Stimulated activated CD4-positive, alpha-beta T cell treated with anti-CD3 and anti-CD28 coated beads, Interleukin-15, amount 100 ng/mL, for 48 hours (primary cell): Measurements from ENCODE around the gene CDIP1.

ENCODE experiments used
- DNase-seq, 2 donors: peaks; one replicate each; pipeline ENCODE4 v3.0.0-alpha.2; 2020; ENCODE audit warnings: low read depth in 2 of 2

Gene CDIP1

GRCh38 chr16:4539716-4540284, 1.2 kb upstream of the CDIP1 start:
- no peak for DNase-seq

DNA sequence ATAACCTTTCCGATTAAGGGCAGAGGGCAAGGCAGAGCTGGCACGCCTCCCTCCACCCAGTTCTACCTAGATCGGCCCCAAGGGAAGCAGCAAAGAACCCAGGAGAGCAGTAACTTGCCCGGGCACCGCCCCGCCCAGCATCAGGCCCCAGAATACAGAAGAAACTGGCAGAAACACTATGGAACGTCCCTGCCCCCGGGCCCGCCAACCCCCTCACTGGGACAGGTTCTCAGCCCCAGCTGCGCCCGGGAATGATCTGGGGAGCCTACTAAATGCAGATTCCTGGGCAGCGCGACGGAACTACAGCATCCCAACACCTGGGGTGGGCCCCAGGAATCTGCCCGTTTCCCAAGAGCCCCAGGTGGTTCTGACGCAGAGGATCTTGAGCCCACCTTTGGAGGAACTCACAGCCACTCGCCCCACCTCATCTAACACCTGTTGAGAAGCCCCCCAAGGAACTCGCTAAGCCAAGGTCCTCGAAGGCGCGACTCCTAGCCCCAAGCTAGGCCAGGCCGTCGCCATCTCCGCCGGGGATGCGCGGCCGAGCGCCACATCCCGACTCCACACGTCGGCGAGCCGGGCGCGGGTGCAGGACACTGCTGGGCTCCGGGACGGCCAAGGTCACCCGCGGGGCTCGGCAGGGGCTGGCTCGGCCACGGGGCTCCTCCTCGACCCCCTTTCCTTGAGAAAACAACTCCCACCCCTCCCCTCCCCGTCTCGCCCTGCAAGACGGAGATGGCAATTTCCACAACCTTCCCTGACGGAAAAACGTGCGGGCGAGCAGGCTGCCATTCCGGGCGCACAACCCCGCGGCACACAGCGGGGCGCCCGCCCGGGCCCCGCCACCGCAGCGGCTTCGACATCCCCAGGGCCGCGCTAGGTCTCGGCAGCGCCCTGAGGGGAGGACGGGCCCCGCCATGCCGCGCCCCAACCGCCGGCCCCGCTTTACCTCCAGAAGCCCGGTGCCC, 913 bp downstream of the CDIP1 start:
- peak in 1 of 2 donors; percentile 8 for DNase-seq

DNA sequence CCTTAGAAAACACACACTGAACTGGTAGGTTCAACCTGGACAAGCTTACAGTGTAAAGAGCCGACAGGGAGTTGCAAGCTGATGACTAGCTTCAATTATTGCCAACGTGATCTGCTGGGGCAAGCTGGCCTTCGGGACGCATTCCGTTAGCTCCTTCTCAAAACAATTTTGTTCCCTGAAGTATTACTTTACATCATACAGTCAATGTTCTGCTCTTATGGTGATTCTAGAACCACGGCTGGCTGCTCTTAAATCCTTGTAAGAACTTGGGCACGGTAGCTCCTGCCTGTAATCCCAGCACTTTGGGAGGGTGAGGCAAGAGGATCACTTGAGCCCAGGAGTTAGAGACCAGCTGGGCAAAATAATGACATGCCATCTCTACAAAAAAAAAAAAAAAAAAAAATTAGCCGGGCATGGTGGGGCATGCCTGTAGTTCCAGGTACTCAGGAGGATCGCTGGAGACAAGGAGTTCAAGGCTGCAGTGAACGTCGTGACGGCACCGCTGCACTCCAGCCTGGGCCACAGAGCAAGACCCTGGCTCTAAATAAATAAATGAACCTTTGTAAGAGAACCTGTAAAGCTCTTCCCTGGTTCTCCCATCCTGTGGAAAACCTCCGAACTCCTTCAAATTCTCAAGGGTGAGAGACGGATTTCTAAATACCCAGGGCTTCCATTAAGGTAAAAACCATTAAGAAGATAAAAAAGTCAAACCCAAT, 2.0 kb downstream of the CDIP1 start:
- no peak for DNase-seq

GRCh38 chr16:4535627-4536108, 2.9 kb downstream of the CDIP1 start:
- peak in 1 of 2 donors; percentile 14 for DNase-seq

DNA sequence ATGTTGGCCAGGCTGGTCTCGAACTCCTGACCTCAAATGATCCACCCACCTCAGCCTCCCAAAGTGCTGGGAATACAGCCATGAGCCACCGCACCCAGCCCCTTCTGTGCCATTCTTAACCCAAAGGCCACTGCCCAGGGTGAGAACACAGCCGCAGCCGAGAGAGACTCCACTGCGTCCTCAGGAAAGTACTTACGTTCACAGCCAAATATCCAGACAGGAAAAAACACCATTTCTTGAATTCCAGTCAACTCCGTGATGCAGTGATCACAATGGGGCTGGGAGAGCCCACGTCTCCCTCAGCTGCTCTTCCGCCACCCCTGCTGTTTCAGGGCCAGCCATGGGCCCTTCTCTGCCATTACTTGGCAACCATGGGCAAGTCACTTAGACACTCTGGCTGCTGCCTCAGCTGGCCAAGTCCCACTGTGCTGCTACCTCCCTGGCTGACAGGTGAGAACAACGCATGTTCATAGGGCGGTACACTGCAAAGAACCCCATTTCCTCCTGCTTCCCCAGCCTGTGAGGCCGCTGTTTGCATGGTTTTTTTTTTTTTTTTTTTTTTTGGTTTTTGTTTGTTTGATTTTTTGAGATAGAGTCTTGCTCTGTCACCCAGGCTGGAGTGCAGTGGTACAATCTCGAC, 4.3 kb downstream of the CDIP1 start:
- DNase-seq, result no peak

GRCh38 chr16:4533490-4533889, 5.1 kb downstream of the CDIP1 start:
- no peak for DNase-seq

DNA sequence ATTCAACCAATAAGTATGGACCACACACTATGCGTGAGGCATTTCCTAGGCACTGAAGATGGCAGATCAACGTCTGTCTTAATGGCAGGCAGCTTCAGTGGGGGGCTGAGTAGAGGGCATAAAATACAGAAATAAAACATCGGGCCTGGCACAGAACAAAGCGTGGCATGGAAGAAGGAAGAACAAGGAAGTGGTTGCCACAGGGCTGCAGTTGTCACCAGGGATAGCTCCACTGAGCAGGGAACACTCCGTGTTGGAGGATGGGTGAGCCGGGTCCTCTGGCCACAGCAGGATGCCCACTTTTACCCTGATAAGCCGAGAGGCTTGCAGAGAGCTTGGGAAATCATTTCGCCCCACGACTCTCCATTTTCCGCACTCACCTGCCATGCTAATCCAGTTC, 6.3 kb downstream of the CDIP1 start:
- no peak for DNase-seq

DNA sequence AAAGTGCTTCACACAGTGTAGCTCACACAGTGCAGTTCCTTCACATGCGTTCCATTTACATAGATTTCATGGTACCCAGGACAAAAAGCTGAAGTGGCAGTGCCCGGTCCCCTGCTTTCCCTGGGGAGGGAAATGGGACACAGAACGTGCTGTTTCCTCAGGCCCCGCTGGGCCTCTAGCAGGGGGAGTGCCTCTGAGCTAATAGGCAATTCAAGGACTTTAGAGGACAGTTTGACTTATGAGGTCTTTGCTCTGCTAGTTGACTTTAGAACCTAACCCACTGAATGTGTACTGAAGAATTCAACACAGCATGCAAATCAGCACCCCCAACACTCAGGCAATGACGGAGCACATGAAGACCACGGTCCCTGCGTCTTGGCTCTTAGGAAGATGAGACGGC, 6.8 kb downstream of the CDIP1 start:
- no peak for DNase-seq

DNA sequence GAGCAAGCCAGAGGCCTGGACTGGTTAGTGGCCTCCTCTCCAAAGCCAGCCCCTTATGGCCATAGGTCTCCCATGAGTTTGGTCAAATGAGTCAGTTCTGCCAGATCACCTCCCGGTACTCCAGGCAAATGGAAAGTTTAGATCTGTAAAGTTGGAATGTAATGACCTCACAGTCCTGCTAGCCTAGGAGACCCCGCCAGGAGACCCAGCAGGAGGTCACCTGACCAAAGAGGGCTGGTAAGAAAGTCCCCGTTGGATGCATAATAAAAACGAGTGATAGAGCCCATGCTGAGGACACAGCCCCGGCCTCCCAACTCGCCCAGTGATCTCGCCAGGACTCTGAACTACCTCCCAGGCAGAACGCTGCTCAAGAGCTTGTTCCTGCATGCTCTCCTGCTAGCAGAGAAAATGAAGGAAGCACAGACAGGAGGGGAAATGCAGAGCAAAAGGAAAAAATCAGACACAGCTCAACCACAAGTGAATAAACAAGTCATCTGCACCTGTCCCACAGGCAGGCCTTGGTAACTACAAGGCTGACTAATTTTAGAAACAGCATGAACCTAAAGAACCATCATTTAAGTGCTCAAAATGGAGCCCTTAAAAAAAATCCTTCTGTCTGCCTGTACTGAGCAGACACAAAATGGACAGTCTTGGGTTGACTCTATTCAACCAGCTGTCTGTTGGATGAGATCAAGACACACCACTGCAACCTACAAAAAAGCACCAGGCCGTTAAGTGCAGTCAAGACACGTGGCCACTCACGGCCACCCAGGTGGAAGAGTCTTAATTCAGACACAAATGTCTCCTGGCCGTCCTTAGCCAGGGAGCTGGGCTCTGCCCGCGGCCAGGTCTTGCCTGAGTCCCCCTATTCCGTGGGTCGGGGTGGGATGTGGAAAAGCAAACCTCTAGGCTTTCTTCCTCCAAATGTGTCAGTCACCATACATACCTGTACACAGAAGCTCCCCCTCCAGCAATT, 9.2 kb downstream of the CDIP1 start:
- no peak for DNase-seq

DNA sequence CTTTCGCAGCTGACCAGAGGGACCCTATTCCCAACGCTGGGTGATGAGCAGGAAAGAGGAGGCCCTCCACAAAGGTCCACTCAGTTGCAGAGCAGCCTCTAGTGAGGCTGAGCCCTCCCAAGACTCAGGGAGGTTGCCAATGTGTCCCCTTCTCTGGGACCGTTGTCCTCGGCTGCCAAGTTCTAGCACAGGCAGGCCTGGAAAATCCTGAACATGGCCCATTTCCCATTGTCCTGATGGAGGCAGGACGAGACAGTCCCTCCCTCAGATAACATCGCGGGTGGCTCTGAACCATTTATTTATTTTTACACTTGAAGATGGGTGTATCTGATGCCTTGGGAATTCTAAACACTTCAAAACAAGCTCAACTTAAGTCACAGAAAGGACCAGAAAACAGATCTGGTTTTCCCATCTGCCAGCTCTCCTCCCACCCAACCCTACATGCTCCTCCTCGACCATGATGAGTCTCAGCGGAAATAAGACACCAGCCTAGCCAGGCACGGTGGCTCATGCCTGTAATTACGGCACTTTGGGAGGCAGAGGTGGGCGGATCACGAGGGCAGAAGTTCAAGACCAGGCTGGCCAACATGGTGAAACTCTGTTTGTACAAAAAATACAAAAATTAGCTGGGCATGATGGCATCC, 12.8 kb downstream of the CDIP1 start:
- no peak for DNase-seq

DNA sequence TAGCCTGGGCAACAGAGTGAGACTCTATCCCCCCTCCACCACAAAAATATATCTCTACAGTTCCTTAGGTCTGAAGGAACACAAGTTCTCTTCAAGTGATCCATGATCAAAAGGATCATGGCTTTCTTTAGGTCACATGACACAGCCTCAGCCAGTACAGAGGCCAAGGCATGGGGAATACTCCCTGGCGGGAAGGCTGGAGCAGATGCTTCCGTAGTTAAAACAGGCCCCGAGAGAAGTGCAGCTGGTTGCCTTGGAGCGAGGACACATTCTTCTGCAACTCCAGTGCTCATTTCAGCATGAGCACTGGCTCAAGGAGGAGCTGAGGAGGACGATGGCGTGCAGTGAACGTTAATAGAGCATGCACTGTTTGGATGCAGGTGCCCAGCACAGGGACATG, 13.5 kb downstream of the CDIP1 start:
- DNase-seq, result no peak

GRCh38 chr16:4524571-4524970, 14.0 kb downstream of the CDIP1 start:
- DNase-seq, result no peak

DNA sequence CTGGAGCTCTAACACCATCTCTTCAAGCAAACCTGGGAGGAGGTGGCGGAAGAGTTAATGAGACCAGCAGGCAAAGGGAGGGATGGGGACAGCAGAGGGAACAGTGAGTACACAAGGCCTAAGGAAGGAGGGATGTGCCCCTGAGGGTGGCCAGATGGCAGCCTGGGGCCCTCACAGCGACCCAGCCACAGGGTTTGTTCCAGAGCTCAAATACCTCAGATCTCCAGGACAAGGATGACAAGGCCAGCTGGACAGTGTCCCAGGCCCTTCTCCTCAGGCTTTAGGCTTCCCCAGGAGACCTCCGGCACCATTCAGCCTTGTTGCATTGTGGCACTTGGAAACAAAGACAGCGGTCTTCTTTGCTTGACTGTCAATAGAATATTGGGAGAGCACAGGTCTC, 14.9 kb downstream of the CDIP1 start:
- DNase-seq, result no peak

DNA sequence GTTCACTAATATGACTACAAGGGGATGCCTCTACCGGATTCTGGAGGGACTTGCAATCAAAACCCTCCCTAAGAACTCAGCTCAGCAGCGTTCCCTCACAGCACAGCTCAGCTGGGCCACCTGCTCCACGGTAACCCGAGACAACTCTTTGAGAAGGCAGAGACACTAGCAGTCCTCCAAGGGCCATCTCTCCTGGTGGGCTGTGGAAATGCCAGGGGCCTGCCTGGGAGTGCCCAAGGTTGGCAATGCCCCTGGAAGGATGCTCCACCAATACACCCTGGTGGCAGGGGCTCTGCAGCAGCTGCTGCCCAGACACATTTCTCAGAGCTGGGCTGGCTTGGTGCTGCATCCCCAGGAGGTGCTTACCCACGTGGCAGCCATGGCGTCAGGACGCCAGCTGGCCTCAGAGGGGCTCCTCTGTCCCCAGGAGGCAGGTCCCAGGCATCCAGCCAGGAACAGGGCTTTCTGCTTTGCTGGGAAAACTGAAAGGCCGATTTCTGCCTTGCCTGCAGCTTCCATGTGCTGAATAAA, 16.5 kb downstream of the CDIP1 start:
- no peak for DNase-seq

DNA sequence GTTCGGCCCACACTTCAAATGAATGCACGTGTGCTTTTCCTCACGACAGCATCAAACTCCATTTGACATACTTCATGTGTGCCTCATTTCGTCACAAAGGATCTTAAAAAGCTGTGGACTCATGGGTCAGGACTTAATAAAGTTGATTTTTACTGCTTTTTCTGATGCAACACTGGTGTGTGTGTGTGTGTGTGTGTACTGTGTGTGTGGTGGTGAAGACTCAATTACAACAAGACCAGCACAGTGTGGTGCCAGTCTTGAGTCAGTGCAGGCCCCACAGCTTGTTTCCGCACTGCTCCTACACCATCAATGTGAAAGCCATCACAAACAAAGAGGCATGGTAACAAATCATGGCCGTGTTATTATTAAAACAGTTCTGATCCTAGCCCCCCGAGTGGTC, 17.7 kb downstream of the CDIP1 start:
- no peak for DNase-seq

GRCh38 chr16:4519274-4520058, 19.1 kb downstream of the CDIP1 start:
- no peak for DNase-seq

- no peak for DNase-seq
Measured at GRCh38 chr16:4517812-4518680, 20.5 kb downstream of the CDIP1 start.

DNA sequence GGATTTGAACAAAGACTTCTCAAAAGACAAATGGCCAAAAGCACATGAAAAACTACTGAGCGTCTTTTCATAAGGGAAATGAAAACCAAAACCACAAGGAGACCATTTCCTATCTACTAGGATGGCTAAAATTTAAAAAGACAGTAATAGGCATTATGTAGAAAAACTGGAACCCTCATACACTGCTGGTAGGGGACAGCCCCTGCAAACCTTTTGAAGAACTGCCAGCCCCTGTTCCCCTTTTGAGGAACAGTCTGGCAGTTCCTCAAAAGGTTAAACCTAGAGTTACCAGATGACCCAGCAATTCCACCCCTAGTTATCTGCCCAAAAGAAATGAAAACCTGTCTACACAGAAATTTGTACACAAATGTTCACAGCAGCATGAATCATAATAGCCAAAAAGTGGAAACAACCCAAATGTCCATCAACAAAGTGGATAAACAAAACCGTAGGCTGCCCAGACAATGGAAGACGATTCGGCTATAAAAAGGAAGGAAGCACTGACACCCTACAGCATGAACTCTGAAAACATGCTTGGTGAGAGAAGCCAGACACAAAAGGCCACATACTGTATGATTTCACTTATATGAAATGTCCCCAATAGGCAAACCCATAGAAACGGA, 22.9 kb downstream of the CDIP1 start:
- no peak for DNase-seq
